SK-N-SH (cell line): ENCODE results near the gene WNK2. TPM values are rescaled to one million over a fixed set of nuclear protein-coding genes. Genes with fewer than 3 reads are reported as not detected.

Experiments
- CTCF ChIA-PET: fragments of 300-600, 350-600 bp; formaldehyde crosslinking; extraction: SDS; loops from one replicate; lab custom pipeline; 2021; lab: Yijun Ruan, JAX
- POLR2A ChIA-PET: fragments of 350-600 bp; sonication (Branson Sonifier 250); formaldehyde crosslinking; extraction: SDS; loops from one replicate; lab custom pipeline; 2020; ENCODE audit warnings: antibody characterized with exemption, inconsistent platforms; lab: Yijun Ruan, JAX
- DNase-seq: peaks from one replicate; pipeline ENCODE4 v3.0.0; 2012
- H2AFZ ChIP-seq: fragments of 200-600 bp; sonication (generic); 2 replicates; pipeline ENCODE4 v1.8.1; 2016; ENCODE audit warnings: antibody characterized with exemption, mild to moderate bottlenecking, low read depth
- H3F3A ChIP-seq: fragments of 200-600 bp; sonication (generic); replicated peaks from 2 replicates; pipeline ENCODE3; 2016; ENCODE audit warnings: antibody characterized with exemption, mild to moderate bottlenecking; ENCODE audit not compliant: insufficient read depth
- H3K27ac ChIP-seq, 2 experiments: fragments of 200-500 bp in 1 of 2; fragments of 200-600 bp in 1 of 2; sonication (Bioruptor generic) in 1 of 2; sonication (generic), shearing (Covaris generic) in 1 of 2; 2 replicates each; pipeline versions ENCODE4 v1.5.1 to v1.6.1; 2014 to 2016; ENCODE audit warnings: low read depth in 2 of 2, inconsistent platforms in 1 of 2, low read length in 1 of 2, mild to moderate bottlenecking in 1 of 2, mixed read lengths in 1 of 2
- H3K27me3 ChIP-seq: fragments of 200-600 bp; sonication (generic), shearing (Covaris generic); 2 replicates; pipeline ENCODE4 v1.6.1; 2016; ENCODE audit warnings: mixed run types; ENCODE audit not compliant: insufficient read depth
- H3K36me3 ChIP-seq, 2 experiments: fragments of 200-500 bp in 1 of 2; fragments of 200-600 bp in 1 of 2; sonication (Bioruptor generic) in 1 of 2; sonication (generic) in 1 of 2; replicated peaks in 1 of 2; 2 replicates each; pipeline versions ENCODE3 to v1.5.1; 2014 to 2016; ENCODE audit warnings: low read length in 1 of 2, mild to moderate bottlenecking in 1 of 2; ENCODE audit not compliant: insufficient read depth in 2 of 2, control insufficient read depth in 1 of 2
- H3K4me1 ChIP-seq, 2 experiments: fragments of 200-500 bp in 1 of 2; fragments of 200-600 bp in 1 of 2; sonication (Bioruptor generic) in 1 of 2; sonication (generic), shearing (Covaris generic) in 1 of 2; 2 replicates each; pipeline versions ENCODE4 v1.5.1 to v1.6.1; 2014 to 2016; ENCODE audit warnings: low read depth in 1 of 2, low read length in 1 of 2, mixed run types in 1 of 2; ENCODE audit not compliant: insufficient read depth in 2 of 2, control insufficient read depth in 1 of 2
- H3K4me2 ChIP-seq: fragments of 200-600 bp; sonication (generic), shearing (Covaris generic); 2 replicates; pipeline ENCODE4 v1.6.1; 2017; ENCODE audit warnings: mixed run types
- H3K4me3 ChIP-seq, 2 experiments: fragments of 200-500 bp in 1 of 2; fragments of 200-600 bp in 1 of 2; sonication (Bioruptor generic) in 1 of 2; sonication (generic), shearing (Covaris generic) in 1 of 2; 2 replicates each; pipeline versions ENCODE4 v1.5.1 to v1.8.1; 2014 to 2016; ENCODE audit warnings: low read depth in 2 of 2, inconsistent platforms in 1 of 2, low read length in 1 of 2, mild to moderate bottlenecking in 1 of 2, mixed read lengths in 1 of 2, moderate library complexity in 1 of 2
- H3K79me2 ChIP-seq: fragments of 200-600 bp; sonication (generic); 2 replicates; pipeline ENCODE4 v1.8.1; 2017; ENCODE audit warnings: mild to moderate bottlenecking; ENCODE audit not compliant: insufficient read depth
- H3K9ac ChIP-seq: fragments of 200-600 bp; sonication (generic); 2 replicates; pipeline ENCODE4 v1.6.1; 2017; ENCODE audit warnings: mixed run types
- H3K9me2 ChIP-seq: fragments of 200-600 bp; sonication (generic); 2 replicates; pipeline ENCODE4 v1.6.1; 2017; ENCODE audit warnings: mixed run types
- H3K9me3 ChIP-seq: fragments of 200-600 bp; sonication (generic); 2 replicates; pipeline ENCODE4 v1.6.1; 2017; ENCODE audit warnings: mixed run types, mild to moderate bottlenecking, moderate library complexity
- H4K20me1 ChIP-seq: fragments of 200-600 bp; sonication (generic); 2 replicates; pipeline ENCODE4 v1.6.1; 2017; ENCODE audit warnings: mild to moderate bottlenecking, mixed run types; ENCODE audit not compliant: insufficient read depth
- CHD2 ChIP-seq: fragments of 150-350 bp; IDR thresholded peaks from 2 replicates; pipeline ENCODE4 v1.6.1; 2018; ENCODE audit warnings: low read length; ENCODE audit not compliant: partially characterized antibody
- ELF1 ChIP-seq: IDR thresholded peaks from 2 replicates; pipeline ENCODE4 v1.4.0; 2012
- FOSL2 ChIP-seq: IDR thresholded peaks from 2 replicates; pipeline ENCODE4 v1.4.0; 2012; ENCODE audit warnings: low read depth, mild to moderate bottlenecking, moderate library complexity, borderline replicate concordance
- FOXJ3 ChIP-seq: sonication (generic); formaldehyde crosslinking; IDR thresholded peaks from 2 replicates; pipeline ENCODE4 v1.5.1; 2020; ENCODE audit warnings: mild to moderate bottlenecking, missing genetic modification reagents
- FOXM1 ChIP-seq: IDR thresholded peaks from 2 replicates; pipeline ENCODE4 v1.4.0; 2012; ENCODE audit warnings: low read depth, mild to moderate bottlenecking
- GABPA ChIP-seq: IDR thresholded peaks from 2 replicates; pipeline ENCODE4 v1.4.0; 2012; ENCODE audit warnings: low read depth, mild to moderate bottlenecking
- GATA2 ChIP-seq: sonication (generic); formaldehyde crosslinking; IDR thresholded peaks from 2 replicates; pipeline ENCODE4 v1.5.0; 2020; ENCODE audit warnings: mild to moderate bottlenecking, missing genetic modification reagents
- MEF2A ChIP-seq: IDR thresholded peaks from 2 replicates; pipeline ENCODE4 v1.4.0; 2012; ENCODE audit warnings: low read depth, borderline replicate concordance
- RAD21 ChIP-seq: IDR thresholded peaks from 2 replicates; pipeline ENCODE4 v1.6.1; 2012; ENCODE audit warnings: mild to moderate bottlenecking, low read length
- RCOR1 ChIP-seq: fragments of 150-350 bp; IDR thresholded peaks from 2 replicates; pipeline ENCODE4 v1.6.1; 2017; ENCODE audit warnings: antibody characterized with exemption, low read length
- RFX5 ChIP-seq: IDR thresholded peaks from 2 replicates; pipeline ENCODE4 v1.6.1; 2012; ENCODE audit warnings: mild to moderate bottlenecking, improper control_type of control experiment, low read length
- RXRA ChIP-seq: IDR thresholded peaks from 2 replicates; pipeline ENCODE4 v1.4.0; 2012; ENCODE audit warnings: low read depth, mild to moderate bottlenecking, borderline replicate concordance
- TAF1 ChIP-seq: IDR thresholded peaks from 2 replicates; pipeline ENCODE4 v1.6.1; 2012; ENCODE audit warnings: low read depth, mild to moderate bottlenecking, low read length, moderate library complexity, borderline replicate concordance
- WGBS: methylation state at CpG from one replicate; pipeline ENCODE4 v1.1.6; 2017; ENCODE audit warnings: low lambda C conversion rate; 5-methylcytosine and 5-hydroxymethylcytosine counted together
- polyA plus RNA-seq, 3 experiments: library from polyadenylated mRNA; depleted of rRNA; stranded (reverse); fragments of >200 nt; gene quantifications; 2 replicates each; pipeline ENCODE4 v1.2.3, GENCODE V29; 2012
- TF ChIP-seq, protein P1 (sequence below): IDR thresholded peaks from 2 replicates; pipeline ENCODE4 v1.4.0; 2012; ENCODE audit warnings: low read depth
- TF ChIP-seq, protein P2 (sequence below): IDR thresholded peaks from 2 replicates; pipeline ENCODE4; 2012
- TF ChIP-seq, protein P3 (sequence below): IDR thresholded peaks from 2 replicates; pipeline ENCODE4 v1.4.0; 2012; ENCODE audit warnings: low read depth, borderline replicate concordance
- TF ChIP-seq, protein P4 (sequence below): fragments of 200-600 bp; sonication (generic); IDR thresholded peaks from 2 replicates; pipeline ENCODE4 v1.6.1; 2017; ENCODE audit warnings: antibody characterized with exemption, mild to moderate bottlenecking, moderate library complexity
- TF ChIP-seq, protein P5 (sequence below): fragments of 150-350 bp; IDR thresholded peaks from 2 replicates; pipeline ENCODE4 v1.6.1; 2017; ENCODE audit warnings: antibody characterized with exemption, low read length, low read depth, borderline replicate concordance
- TF ChIP-seq, protein P6 (sequence below): IDR thresholded peaks from 2 replicates; pipeline ENCODE4 v1.4.0; 2012; ENCODE audit warnings: low read depth, borderline replicate concordance

WNK2 gene
- polyA plus RNA-seq, 1 of the 3 experiments (the other 2 are of a cell fraction) = 0.12 TPM

DNA sequence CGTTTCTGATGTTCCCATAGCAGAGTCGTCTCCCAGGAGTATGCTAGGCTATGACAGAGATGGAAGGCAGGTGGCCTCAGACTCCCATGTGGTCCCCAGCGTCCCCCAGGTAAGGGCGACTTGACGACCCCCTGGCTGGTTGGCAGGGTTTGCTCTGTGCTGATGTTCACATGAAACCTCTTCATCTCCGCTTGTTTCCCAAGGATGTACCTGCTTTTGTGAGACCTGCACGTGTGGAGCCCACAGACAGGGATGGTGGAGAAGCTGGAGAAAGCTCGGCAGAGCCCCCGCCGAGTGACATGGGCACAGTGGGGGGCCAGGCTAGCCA is 108.3 kb downstream of the WNK2 start:
- no peaks in the 10 kb centered on the region for H4K20me1 ChIP-seq
- H3K9me3 ChIP-seq = no peaks in the 10 kb centered on the region
- no peak overlapping the region for H3K4me2 ChIP-seq
- no peaks in the 10 kb centered on the region for H3K79me2 ChIP-seq
- H3K4me1 ChIP-seq = no peaks in the 10 kb centered on the region
- DNase-seq = no peak
- no peak overlapping the region for H3K27ac ChIP-seq
- H3K9ac ChIP-seq = no peak overlapping the region
- TF ChIP-seq, protein P1, sequence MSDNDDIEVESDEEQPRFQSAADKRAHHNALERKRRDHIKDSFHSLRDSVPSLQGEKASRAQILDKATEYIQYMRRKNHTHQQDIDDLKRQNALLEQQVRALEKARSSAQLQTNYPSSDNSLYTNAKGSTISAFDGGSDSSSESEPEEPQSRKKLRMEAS = no peak
- TF ChIP-seq, protein P2, sequence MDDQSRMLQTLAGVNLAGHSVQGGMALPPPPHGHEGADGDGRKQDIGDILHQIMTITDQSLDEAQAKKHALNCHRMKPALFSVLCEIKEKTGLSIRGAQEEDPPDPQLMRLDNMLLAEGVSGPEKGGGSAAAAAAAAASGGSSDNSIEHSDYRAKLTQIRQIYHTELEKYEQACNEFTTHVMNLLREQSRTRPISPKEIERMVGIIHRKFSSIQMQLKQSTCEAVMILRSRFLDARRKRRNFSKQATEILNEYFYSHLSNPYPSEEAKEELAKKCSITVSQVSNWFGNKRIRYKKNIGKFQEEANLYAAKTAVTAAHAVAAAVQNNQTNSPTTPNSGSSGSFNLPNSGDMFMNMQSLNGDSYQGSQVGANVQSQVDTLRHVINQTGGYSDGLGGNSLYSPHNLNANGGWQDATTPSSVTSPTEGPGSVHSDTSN = no peak
- TF ChIP-seq, protein P3, sequence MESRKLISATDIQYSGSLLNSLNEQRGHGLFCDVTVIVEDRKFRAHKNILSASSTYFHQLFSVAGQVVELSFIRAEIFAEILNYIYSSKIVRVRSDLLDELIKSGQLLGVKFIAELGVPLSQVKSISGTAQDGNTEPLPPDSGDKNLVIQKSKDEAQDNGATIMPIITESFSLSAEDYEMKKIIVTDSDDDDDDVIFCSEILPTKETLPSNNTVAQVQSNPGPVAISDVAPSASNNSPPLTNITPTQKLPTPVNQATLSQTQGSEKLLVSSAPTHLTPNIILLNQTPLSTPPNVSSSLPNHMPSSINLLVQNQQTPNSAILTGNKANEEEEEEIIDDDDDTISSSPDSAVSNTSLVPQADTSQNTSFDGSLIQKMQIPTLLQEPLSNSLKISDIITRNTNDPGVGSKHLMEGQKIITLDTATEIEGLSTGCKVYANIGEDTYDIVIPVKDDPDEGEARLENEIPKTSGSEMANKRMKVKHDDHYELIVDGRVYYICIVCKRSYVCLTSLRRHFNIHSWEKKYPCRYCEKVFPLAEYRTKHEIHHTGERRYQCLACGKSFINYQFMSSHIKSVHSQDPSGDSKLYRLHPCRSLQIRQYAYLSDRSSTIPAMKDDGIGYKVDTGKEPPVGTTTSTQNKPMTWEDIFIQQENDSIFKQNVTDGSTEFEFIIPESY = no peak
- TF ChIP-seq FOSL2 (no peak), GATA2 (CRISPR knock-in tag) (no peak), RCOR1 (no peak), RAD21 (no peak), FOXM1 (no peak), RFX5 (no peak), RXRA (no peak), GABPA (no peak), CHD2 (no peak), TAF1 (no peak), FOXJ3 (no peak), ELF1 (no peak), MEF2A (no peak)
- TF ChIP-seq, protein P4, sequence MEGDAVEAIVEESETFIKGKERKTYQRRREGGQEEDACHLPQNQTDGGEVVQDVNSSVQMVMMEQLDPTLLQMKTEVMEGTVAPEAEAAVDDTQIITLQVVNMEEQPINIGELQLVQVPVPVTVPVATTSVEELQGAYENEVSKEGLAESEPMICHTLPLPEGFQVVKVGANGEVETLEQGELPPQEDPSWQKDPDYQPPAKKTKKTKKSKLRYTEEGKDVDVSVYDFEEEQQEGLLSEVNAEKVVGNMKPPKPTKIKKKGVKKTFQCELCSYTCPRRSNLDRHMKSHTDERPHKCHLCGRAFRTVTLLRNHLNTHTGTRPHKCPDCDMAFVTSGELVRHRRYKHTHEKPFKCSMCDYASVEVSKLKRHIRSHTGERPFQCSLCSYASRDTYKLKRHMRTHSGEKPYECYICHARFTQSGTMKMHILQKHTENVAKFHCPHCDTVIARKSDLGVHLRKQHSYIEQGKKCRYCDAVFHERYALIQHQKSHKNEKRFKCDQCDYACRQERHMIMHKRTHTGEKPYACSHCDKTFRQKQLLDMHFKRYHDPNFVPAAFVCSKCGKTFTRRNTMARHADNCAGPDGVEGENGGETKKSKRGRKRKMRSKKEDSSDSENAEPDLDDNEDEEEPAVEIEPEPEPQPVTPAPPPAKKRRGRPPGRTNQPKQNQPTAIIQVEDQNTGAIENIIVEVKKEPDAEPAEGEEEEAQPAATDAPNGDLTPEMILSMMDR = no peak
- TF ChIP-seq, protein P5, sequence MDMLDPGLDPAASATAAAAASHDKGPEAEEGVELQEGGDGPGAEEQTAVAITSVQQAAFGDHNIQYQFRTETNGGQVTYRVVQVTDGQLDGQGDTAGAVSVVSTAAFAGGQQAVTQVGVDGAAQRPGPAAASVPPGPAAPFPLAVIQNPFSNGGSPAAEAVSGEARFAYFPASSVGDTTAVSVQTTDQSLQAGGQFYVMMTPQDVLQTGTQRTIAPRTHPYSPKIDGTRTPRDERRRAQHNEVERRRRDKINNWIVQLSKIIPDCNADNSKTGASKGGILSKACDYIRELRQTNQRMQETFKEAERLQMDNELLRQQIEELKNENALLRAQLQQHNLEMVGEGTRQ = no peak
- TF ChIP-seq, protein P6, sequence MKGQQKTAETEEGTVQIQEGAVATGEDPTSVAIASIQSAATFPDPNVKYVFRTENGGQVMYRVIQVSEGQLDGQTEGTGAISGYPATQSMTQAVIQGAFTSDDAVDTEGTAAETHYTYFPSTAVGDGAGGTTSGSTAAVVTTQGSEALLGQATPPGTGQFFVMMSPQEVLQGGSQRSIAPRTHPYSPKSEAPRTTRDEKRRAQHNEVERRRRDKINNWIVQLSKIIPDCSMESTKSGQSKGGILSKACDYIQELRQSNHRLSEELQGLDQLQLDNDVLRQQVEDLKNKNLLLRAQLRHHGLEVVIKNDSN = no peak
- TF ChIP-seq, all 33 proteins: peak for 0
- no peak overlapping the region for H3K4me3 ChIP-seq
- POLR2A ChIA-PET = interaction anchor here (0.6 kb wide), 1 partner anchor 20 kb away, joined by 3 read pairs; no protein-coding TSS in a partner anchor
- CTCF ChIA-PET = no interaction called here
- no peaks in the 10 kb centered on the region for H3F3A ChIP-seq
- WGBS = 18% methylated on average over 4 of the region's 10 CpGs
- H3K9me2 ChIP-seq = no peaks in the 10 kb centered on the region
- no peak overlapping the region for H2AFZ ChIP-seq
- H3K27me3 ChIP-seq = no peaks in the 10 kb centered on the region
- no peaks in the 10 kb centered on the region for H3K36me3 ChIP-seq
